Fibroblast of lung (primary cell): ENCODE results near the gene TSHZ2. TPM values are rescaled to one million over a fixed set of nuclear protein-coding genes. Genes with fewer than 3 reads are reported as not detected.

Experiments used
- DNase-seq, 2 donors: peaks; one replicate each; pipeline versions ENCODE4 v3.0.0 to v3.0.0-alpha.2; 2010; ENCODE audit warnings: low read depth in 2 of 2
- H2AFZ ChIP-seq: 2 replicates; pipeline ENCODE4 v1.5.1; 2012; ENCODE audit warnings: low read length, control low read depth, inconsistent platforms
- H3K27ac ChIP-seq: 2 replicates; pipeline ENCODE4 v1.5.1; 2011; ENCODE audit warnings: low read length, control low read depth; ENCODE audit not compliant: insufficient read depth
- H3K27me3 ChIP-seq: 2 replicates; pipeline ENCODE4 v1.5.1; 2011; ENCODE audit warnings: mild to moderate bottlenecking, low read length; ENCODE audit not compliant: control insufficient read depth, insufficient read depth
- H3K36me3 ChIP-seq: 2 replicates; pipeline ENCODE4 v1.5.1; 2011; ENCODE audit warnings: low read length; ENCODE audit not compliant: control insufficient read depth, insufficient read depth
- H3K4me1 ChIP-seq: 2 replicates; pipeline ENCODE4 v1.5.1; 2011; ENCODE audit warnings: low read length; ENCODE audit not compliant: control insufficient read depth, insufficient read depth; ENCODE audit errors: extremely low read depth
- H3K4me2 ChIP-seq: 2 replicates; pipeline ENCODE4 v1.5.1; 2011; ENCODE audit warnings: low read length, control low read depth; ENCODE audit not compliant: insufficient read depth; ENCODE audit errors: extremely low read depth
- H3K4me3 ChIP-seq, 4 experiments: fragments of 200-600 bp in 1 of 4; sonication (generic) in 1 of 4; replicated peaks in 1 of 4; 2 replicates each; pipeline ENCODE4 v1.5.1; 2011 to 2016; ENCODE audit warnings: low read length in 4 of 4, low read depth in 3 of 4, mild to moderate bottlenecking in 3 of 4, control low read depth in 2 of 4, inconsistent platforms in 1 of 4, mixed read lengths in 1 of 4; ENCODE audit not compliant: insufficient read depth in 1 of 4; ENCODE audit errors: control extremely low read depth in 1 of 4
- H3K79me2 ChIP-seq: 2 replicates; pipeline ENCODE4 v1.5.1; 2012; ENCODE audit warnings: mild to moderate bottlenecking, low read length, inconsistent platforms; ENCODE audit not compliant: control insufficient read depth, insufficient read depth
- H3K9ac ChIP-seq: 2 replicates; pipeline ENCODE4 v1.5.1; 2011; ENCODE audit warnings: mild to moderate bottlenecking, low read length, control low read depth; ENCODE audit not compliant: insufficient read depth
- H3K9me3 ChIP-seq: 2 replicates; pipeline ENCODE4 v1.5.1; 2012; ENCODE audit warnings: low read depth, low read length; ENCODE audit not compliant: control insufficient read depth, insufficient read depth
- H4K20me1 ChIP-seq: 2 replicates; pipeline ENCODE4 v1.5.1; 2011; ENCODE audit warnings: low read length; ENCODE audit not compliant: control insufficient read depth, insufficient read depth; ENCODE audit errors: extremely low read depth
- EZH2 ChIP-seq: IDR thresholded peaks from 2 replicates; pipeline ENCODE4 v1.5.1; 2012; ENCODE audit warnings: low read length, control low read depth, mild to moderate bottlenecking; ENCODE audit errors: missing control alignments
- polyA plus RNA-seq, 2 donors: library from polyadenylated mRNA; depleted of rRNA in 1 of 2; stranded (reverse) in 1 of 2; unstranded in 1 of 2; fragments of >200 nt; gene quantifications; 2 replicates each; pipeline ENCODE4 v1.2.1, GENCODE V29; 2011 to 2012; ENCODE audit warnings: missing spikeins in 1 of 2
- total RNA-seq: library from RNA; depleted of rRNA; stranded (reverse); fragments of >200 nt; gene quantifications from 2 replicates; pipeline ENCODE4 v1.2.1, GENCODE V29; 2014
- TF ChIP-seq, protein P1 (sequence below), 2 donors: IDR thresholded peaks in 1 of 2; conservative IDR thresholded peaks in 1 of 2; 1 replicate in 1 of 2; 2 replicates in 1 of 2; pipeline ENCODE4 v1.5.1; 2011 to 2012; ENCODE audit warnings: low read length in 2 of 2, control low read depth in 1 of 2, inconsistent platforms in 1 of 2, low read depth in 1 of 2, mild to moderate bottlenecking in 1 of 2

The TSHZ2 gene
- total and polyA plus RNA-seq, 2 donors (not counting 1 experiment from before 2014, with no cell fraction given), result 0.15 to 2.6 TPM

DNA sequence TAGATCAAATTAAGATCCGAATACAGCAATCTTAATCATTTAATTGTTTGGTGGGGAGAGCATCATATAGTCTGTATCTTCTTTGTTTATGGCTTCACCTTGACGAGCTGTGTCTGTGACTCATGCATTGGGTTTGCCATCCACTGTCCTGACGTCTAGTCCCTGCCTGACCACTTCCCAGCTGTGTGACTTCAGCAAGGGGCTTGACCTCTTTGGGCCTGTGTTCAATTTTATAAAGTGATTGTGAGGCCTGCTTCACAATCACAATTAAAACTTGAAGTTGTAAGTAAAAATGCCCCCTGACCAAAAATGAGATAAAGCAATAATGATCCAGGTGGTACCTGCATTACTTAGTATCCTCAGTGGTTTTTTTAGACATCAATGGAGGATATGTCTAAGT, 412.2 kb downstream of the TSHZ2 start:
- Histone ChIP-seq H3K36me3 (no peaks in the 10 kb centered on the region), H2AFZ (no peak overlapping the region), H3K27ac (no peak overlapping the region), H3K9ac (no peak overlapping the region), H3K79me2 (no peaks in the 10 kb centered on the region), H3K4me3 (no peak overlapping the region), H4K20me1 (no peaks in the 10 kb centered on the region), H3K4me1 (no peaks in the 10 kb centered on the region), H3K9me3 (no peaks in the 10 kb centered on the region), H3K27me3 (no peaks in the 10 kb centered on the region), H3K4me2 (no peak overlapping the region)
- DNase-seq, result peak in 1 of 2 donors; percentile 14
- no peak for TF ChIP-seq EZH2
- TF ChIP-seq, protein P1, sequence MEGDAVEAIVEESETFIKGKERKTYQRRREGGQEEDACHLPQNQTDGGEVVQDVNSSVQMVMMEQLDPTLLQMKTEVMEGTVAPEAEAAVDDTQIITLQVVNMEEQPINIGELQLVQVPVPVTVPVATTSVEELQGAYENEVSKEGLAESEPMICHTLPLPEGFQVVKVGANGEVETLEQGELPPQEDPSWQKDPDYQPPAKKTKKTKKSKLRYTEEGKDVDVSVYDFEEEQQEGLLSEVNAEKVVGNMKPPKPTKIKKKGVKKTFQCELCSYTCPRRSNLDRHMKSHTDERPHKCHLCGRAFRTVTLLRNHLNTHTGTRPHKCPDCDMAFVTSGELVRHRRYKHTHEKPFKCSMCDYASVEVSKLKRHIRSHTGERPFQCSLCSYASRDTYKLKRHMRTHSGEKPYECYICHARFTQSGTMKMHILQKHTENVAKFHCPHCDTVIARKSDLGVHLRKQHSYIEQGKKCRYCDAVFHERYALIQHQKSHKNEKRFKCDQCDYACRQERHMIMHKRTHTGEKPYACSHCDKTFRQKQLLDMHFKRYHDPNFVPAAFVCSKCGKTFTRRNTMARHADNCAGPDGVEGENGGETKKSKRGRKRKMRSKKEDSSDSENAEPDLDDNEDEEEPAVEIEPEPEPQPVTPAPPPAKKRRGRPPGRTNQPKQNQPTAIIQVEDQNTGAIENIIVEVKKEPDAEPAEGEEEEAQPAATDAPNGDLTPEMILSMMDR (conservative IDR thresholded peaks at IDR 0.05 in 1 of 2, IDR thresholded peaks at IDR 0.05 in 1 of 2; ENCODE audit: low read depth in 1 of 2, low read length in 2 of 2), result no peak

DNA sequence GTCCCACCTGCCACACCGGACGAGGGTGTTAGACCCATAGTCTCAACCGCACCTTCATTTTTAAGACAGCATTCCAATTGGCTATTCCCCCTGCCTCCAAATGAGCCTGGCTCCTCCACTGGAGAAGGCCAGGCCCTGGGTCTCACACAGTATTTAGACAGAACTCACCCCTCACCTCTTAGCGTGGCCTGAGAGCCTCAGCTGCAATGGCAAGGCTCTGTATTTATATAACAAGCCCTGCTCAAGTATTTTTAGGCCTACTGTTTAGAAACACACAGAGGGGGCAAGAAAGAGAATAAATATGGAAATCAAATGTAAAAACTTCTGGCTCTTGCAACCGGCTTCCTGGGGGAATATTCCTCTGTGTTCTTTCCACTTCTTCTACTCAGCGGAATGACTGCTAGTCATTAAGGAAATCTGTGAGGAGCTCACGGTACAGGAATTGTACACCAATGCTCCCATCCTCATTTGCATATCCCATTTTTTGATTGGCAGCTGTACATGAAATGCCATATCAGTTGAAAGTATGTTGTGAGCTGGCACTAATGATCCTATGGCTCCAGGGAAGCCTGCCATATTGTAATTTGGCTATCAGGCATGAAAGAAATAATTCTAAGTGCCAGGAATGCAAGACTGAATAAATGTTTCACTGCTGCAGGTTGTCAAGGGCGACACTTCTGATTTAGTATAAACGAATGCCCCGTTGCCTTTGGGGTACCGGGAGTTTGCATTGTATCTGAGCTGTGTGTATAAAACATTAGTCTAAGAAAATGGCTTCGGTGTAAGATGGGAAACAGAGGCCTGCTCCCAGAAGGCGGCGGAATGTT, 414.0 kb downstream of the TSHZ2 start:
- H3K9me3 ChIP-seq, result no peaks in the 10 kb centered on the region
- no peaks in the 10 kb centered on the region for H3K4me1 ChIP-seq
- no peak overlapping the region for H3K4me2 ChIP-seq
- H3K4me3 ChIP-seq, result no peak overlapping the region
- no peak for TF ChIP-seq EZH2
- TF ChIP-seq, protein P1 (conservative IDR thresholded peaks at IDR 0.05 in 1 of 2, IDR thresholded peaks at IDR 0.05 in 1 of 2; ENCODE audit: low read depth in 1 of 2, low read length in 2 of 2), result no peak
- H2AFZ ChIP-seq, result no peak overlapping the region
- H3K27ac ChIP-seq, result no peak overlapping the region
- no peak for DNase-seq
- no peaks in the 10 kb centered on the region for H3K36me3 ChIP-seq
- H3K79me2 ChIP-seq, result no peaks in the 10 kb centered on the region
- H3K27me3 ChIP-seq, result no peaks in the 10 kb centered on the region
- no peak overlapping the region for H3K9ac ChIP-seq
- H4K20me1 ChIP-seq, result no peaks in the 10 kb centered on the region

DNA sequence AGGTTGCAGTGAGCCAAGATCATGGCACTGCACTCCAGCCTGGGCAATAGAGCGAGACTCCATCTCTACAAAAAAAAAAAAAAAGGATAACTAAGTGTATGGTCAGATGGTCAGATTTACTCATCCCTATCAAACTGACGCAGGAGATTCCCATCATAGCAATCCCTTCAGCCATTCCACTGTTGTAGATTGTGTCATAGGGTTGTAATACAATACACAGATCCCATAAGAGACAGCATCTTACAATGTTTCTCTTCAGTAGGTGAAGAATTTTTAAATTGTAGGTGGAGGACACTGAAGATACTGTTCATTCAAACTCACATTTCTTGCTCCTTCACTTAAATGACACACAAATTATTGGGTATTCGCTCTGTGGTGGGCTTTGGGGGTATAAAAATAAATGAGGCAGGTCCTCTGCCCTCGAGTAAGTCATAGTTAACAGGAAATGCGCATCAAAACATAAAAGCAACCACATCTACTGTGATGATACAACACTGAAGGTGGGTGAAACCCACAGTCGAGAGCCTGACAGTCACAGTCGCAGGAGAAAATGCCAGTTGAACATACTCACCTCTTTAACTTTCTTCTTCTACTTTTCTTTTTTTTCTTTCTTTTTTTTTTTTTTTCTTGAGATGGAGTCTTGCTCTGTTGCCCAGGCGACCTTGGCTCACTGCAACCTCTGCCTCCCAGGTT, 416.0 kb downstream of the TSHZ2 start:
- H4K20me1 ChIP-seq, result no peaks in the 10 kb centered on the region

More for the DNA sequence above, 416.0 kb downstream of the TSHZ2 start:
- TF ChIP-seq EZH2, result no peak
- TF ChIP-seq, protein P1 (conservative IDR thresholded peaks at IDR 0.05 in 1 of 2, IDR thresholded peaks at IDR 0.05 in 1 of 2; ENCODE audit: low read depth in 1 of 2, low read length in 2 of 2), result no peak
- no peaks in the 10 kb centered on the region for H3K36me3 ChIP-seq
- no peaks in the 10 kb centered on the region for H3K4me1 ChIP-seq
- H3K27me3 ChIP-seq, result no peaks in the 10 kb centered on the region
- no peak overlapping the region for H2AFZ ChIP-seq
- H3K4me3 ChIP-seq, result no peak overlapping the region
- H3K4me2 ChIP-seq, result no peak overlapping the region
- H3K9ac ChIP-seq, result no peak overlapping the region
- DNase-seq, result no peak
- H3K9me3 ChIP-seq, result no peaks in the 10 kb centered on the region
- no peak overlapping the region for H3K27ac ChIP-seq
- no peaks in the 10 kb centered on the region for H3K79me2 ChIP-seq
